Stimulated activated CD4-positive, alpha-beta T cell treated with anti-CD3 and anti-CD28 coated beads, TNF-alpha, amount 100 ng/mL, for 48 hours (primary cell): Measurements from ENCODE around the gene OR2A12.
"Not testable (repeated sequence)": the region's sequence is repeated elsewhere in the genome, so short reads cannot be mapped to it uniquely, and the experiment has no call there.

Experiments
- DNase-seq, 3 donors: peaks; one replicate each; pipeline ENCODE4 v3.0.0-alpha.2; 2020; ENCODE audit warnings: low read depth in 3 of 3

Gene OR2A12

GRCh38 chr7:144085978-144086377 is at the start of gene OR2A12:
Gene OR2A12, plus strand, starts transcription at chr7:144086278. Its CDS starts 8,830 bp downstream, at chr7:144095108.
- DNase-seq: no peak

- no peak for DNase-seq
These were observed 49.7 kb upstream of the OR2A12 start for GRCh38 chr7:144036302-144036885.

GRCh38 chr7:144037414-144038035 is 48.6 kb upstream of the OR2A12 start:
- DNase-seq: no peak

GRCh38 chr7:144038887-144039286 is 47.2 kb upstream of the OR2A12 start:
- no peak for DNase-seq

GRCh38 chr7:144048648-144049047 is 37.4 kb upstream of the OR2A12 start, which contains the start of gene OR2A5:
Gene OR2A5, plus strand, starts transcription at chr7:144048948. Its CDS starts 1,454 bp downstream, at chr7:144050402.
- no peak for DNase-seq

- no peak for DNase-seq
These were observed 36.6 kb upstream of the OR2A12 start for GRCh38 chr7:144049491-144049890.

GRCh38 chr7:144050093-144050492 is 36.0 kb upstream of the OR2A12 start:
- DNase-seq: no peak

GRCh38 chr7:144050884-144051283 is 35.2 kb upstream of the OR2A12 start:
- not testable (repeated sequence) for DNase-seq

GRCh38 chr7:144057954-144058353 is 28.1 kb upstream of the OR2A12 start:
- DNase-seq: no peak

GRCh38 chr7:144063710-144064109 is 22.4 kb upstream of the OR2A12 start:
- DNase-seq: no peak

GRCh38 chr7:144069511-144069910 is 16.6 kb upstream of the OR2A12 start, which contains the start of gene OR2A25:
Gene OR2A25, plus strand, starts transcription at chr7:144069811. Its CDS starts 4,409 bp downstream, at chr7:144074220.
- DNase-seq: no peak

GRCh38 chr7:144069953-144070352 is 16.1 kb upstream of the OR2A12 start:
- no peak for DNase-seq

GRCh38 chr7:144074374-144074773 is 11.7 kb upstream of the OR2A12 start:
- no peak for DNase-seq

GRCh38 chr7:144086730-144087129 is 652 bp downstream of the OR2A12 start:
- no peak for DNase-seq

- DNase-seq: no peak
These were observed 1.2 kb downstream of the OR2A12 start for GRCh38 chr7:144087230-144087629.

- DNase-seq: no peak
These were observed 4.6 kb downstream of the OR2A12 start for GRCh38 chr7:144090667-144091066.

- no peak for DNase-seq
These were observed 12.7 kb downstream of the OR2A12 start for GRCh38 chr7:144098776-144099175.

GRCh38 chr7:144100607-144101006 is 14.5 kb downstream of the OR2A12 start:
- DNase-seq: no peak

- no peak for DNase-seq
These were observed 16.0 kb downstream of the OR2A12 start for GRCh38 chr7:144102041-144102440.

- no peak for DNase-seq
These were observed 19.1 kb downstream of the OR2A12 start for GRCh38 chr7:144105211-144105610.

- DNase-seq: no peak
These were observed 23.2 kb downstream of the OR2A12 start, which contains the start of gene OR2A2 for GRCh38 chr7:144109283-144109682. Gene OR2A2, plus strand, starts transcription at chr7:144109583. Its CDS starts 0 bp downstream, at chr7:144109583.

- no peak for DNase-seq
These were observed 24.2 kb downstream of the OR2A12 start for GRCh38 chr7:144110272-144110671.

GRCh38 chr7:144113651-144114050 is 27.6 kb downstream of the OR2A12 start:
- DNase-seq: no peak
